H1 (cell line): ENCODE measurements around the gene TP53RK. TPM values are rescaled to one million over a fixed set of nuclear protein-coding genes. Genes with fewer than 3 reads are reported as not detected.

ENCODE experiments used
- CTCF ChIA-PET: fragments of 300-600 bp; sonication (Branson Sonifier 250); formaldehyde crosslinking; loops from one replicate; lab custom pipeline; 2021; ENCODE audit not compliant: partially characterized antibody; lab: Charles Lee
- POLR2A ChIA-PET: fragments of 300-600 bp; sonication (Branson Sonifier 250); formaldehyde crosslinking; loops from one replicate; lab custom pipeline; 2021; ENCODE audit warnings: inconsistent platforms; ENCODE audit not compliant: partially characterized antibody; lab: Charles Lee
- DNase-seq, 2 experiments: peaks; one replicate each; pipeline versions ENCODE4 v3.0.0 to v3.0.0-alpha.2; 2010 to 2022; ENCODE audit warnings: low spot score in 2 of 2, low read depth in 1 of 2, mixed read lengths in 1 of 2
- FAIRE-seq: peaks from 2 replicates; lab custom pipeline; 2011; peaks lifted over from hg19 to GRCh38; lab: Jason Lieb, UNC
- H2AFZ ChIP-seq: 2 replicates; pipeline ENCODE4 v1.8.1; 2012; ENCODE audit warnings: low read length, inconsistent platforms
- H2AK5ac ChIP-seq: 2 replicates; pipeline ENCODE4 v1.6.1; 2013; ENCODE audit warnings: low read depth, low read length
- H2BK120ac ChIP-seq: replicated peaks from 2 replicates; pipeline ENCODE3; 2013; ENCODE audit warnings: low read depth, low read length, inconsistent platforms
- H2BK12ac ChIP-seq: 2 replicates; pipeline ENCODE4 v1.6.1; 2013; ENCODE audit warnings: low read depth, low read length
- H2BK15ac ChIP-seq: 2 replicates; pipeline ENCODE4 v1.6.1; 2013; ENCODE audit warnings: low read length
- H2BK20ac ChIP-seq: 2 replicates; pipeline ENCODE4 v1.6.1; 2013; ENCODE audit warnings: low read length
- H2BK5ac ChIP-seq: 2 replicates; pipeline ENCODE4 v1.6.1; 2013; ENCODE audit warnings: low read depth, low read length
- H3K14ac ChIP-seq: 2 replicates; pipeline ENCODE4 v1.6.1; 2013; ENCODE audit warnings: inconsistent platforms; ENCODE audit not compliant: insufficient read length
- H3K18ac ChIP-seq: 2 replicates; pipeline ENCODE4 v1.6.1; 2013; ENCODE audit warnings: low read length; ENCODE audit errors: extremely low read depth
- H3K23ac ChIP-seq: 2 replicates; pipeline ENCODE4 v1.6.1; 2013; ENCODE audit warnings: inconsistent platforms; ENCODE audit not compliant: insufficient read length
- H3K23me2 ChIP-seq: 2 replicates; pipeline ENCODE4 v1.6.1; 2013; ENCODE audit warnings: low read depth, low read length
- H3K27ac ChIP-seq: 2 replicates; pipeline ENCODE4 v1.6.1; 2011; ENCODE audit warnings: low read depth, low read length, inconsistent platforms
- H3K27me3 ChIP-seq, 4 experiments: replicated peaks in 1 of 4; 1 replicate in 1 of 4; 2 replicates in 3 of 4; pipeline versions ENCODE4 v1.6.1 to v1.8.1; 2011 to 2013; ENCODE audit warnings: low read length in 3 of 4, mild to moderate bottlenecking in 3 of 4, inconsistent platforms in 2 of 4, mixed read lengths in 2 of 4, moderate library complexity in 1 of 4; ENCODE audit not compliant: control insufficient read depth in 3 of 4, insufficient read depth in 3 of 4; ENCODE audit errors: extremely low read depth in 1 of 4
- H3K36me3 ChIP-seq, 4 experiments: 2 replicates each; pipeline versions ENCODE4 v1.6.1 to v1.8.1; 2011 to 2013; ENCODE audit warnings: mild to moderate bottlenecking in 4 of 4, low read length in 3 of 4, moderate library complexity in 2 of 4, control low read depth in 1 of 4, inconsistent platforms in 1 of 4; ENCODE audit not compliant: insufficient read depth in 4 of 4, control insufficient read depth in 2 of 4
- H3K4ac ChIP-seq: replicated peaks from 2 replicates; pipeline ENCODE3; 2013; ENCODE audit warnings: low read length, low read depth, mixed read lengths, inconsistent platforms; ENCODE audit not compliant: insufficient read length
- H3K4me1 ChIP-seq, 4 experiments: replicated peaks in 1 of 4; 1 replicate in 1 of 4; 2 replicates in 3 of 4; pipeline versions ENCODE4 v1.6.1 to v1.8.1; 2011 to 2013; ENCODE audit warnings: low read length in 3 of 4, inconsistent platforms in 2 of 4, mixed read lengths in 1 of 4; ENCODE audit not compliant: insufficient read depth in 4 of 4, control insufficient read depth in 3 of 4
- H3K4me2 ChIP-seq, 2 experiments: 2 replicates each; pipeline versions ENCODE4 v1.6.1 to v1.8.1; 2011 to 2013; ENCODE audit warnings: low read depth in 2 of 2, low read length in 2 of 2, control low read depth in 1 of 2, inconsistent platforms in 1 of 2, mild to moderate bottlenecking in 1 of 2; ENCODE audit not compliant: insufficient read depth in 1 of 2
- H3K4me3 ChIP-seq, 4 experiments: fragments of 200-600, 300-600 bp in 1 of 4; sonication (generic), shearing (Covaris generic), sonication (Bioruptor Twin) in 1 of 4; 2 replicates each; pipeline versions ENCODE4 v1.5.1 to v1.8.1; 2011 to 2016; ENCODE audit warnings: low read length in 4 of 4, low read depth in 3 of 4, control low read depth in 2 of 4, inconsistent platforms in 2 of 4, mild to moderate bottlenecking in 2 of 4, mixed read lengths in 1 of 4, moderate library complexity in 1 of 4; ENCODE audit not compliant: insufficient read depth in 2 of 4; ENCODE audit errors: extremely low read depth in 1 of 4
- H3K56ac ChIP-seq: replicated peaks from 2 replicates; pipeline ENCODE3; 2013; ENCODE audit warnings: low read depth, mild to moderate bottlenecking, mixed read lengths, low read length, inconsistent platforms; ENCODE audit not compliant: insufficient read length
- H3K79me1 ChIP-seq: 2 replicates; pipeline ENCODE4 v1.6.1; 2013; ENCODE audit warnings: low read depth, low read length, control low read depth
- H3K79me2 ChIP-seq, 2 experiments: 2 replicates each; pipeline versions ENCODE4 v1.6.1 to v1.8.1; 2012 to 2013; ENCODE audit warnings: low read length in 2 of 2, mild to moderate bottlenecking in 2 of 2, inconsistent platforms in 1 of 2; ENCODE audit not compliant: insufficient read depth in 2 of 2, control insufficient read depth in 1 of 2
- H3K9ac ChIP-seq, 4 experiments: replicated peaks in 1 of 4; 1 replicate in 1 of 4; 2 replicates in 3 of 4; pipeline versions ENCODE4 v1.6.1 to v1.8.1; 2011 to 2013; ENCODE audit warnings: low read depth in 3 of 4, low read length in 3 of 4, control low read depth in 2 of 4, mild to moderate bottlenecking in 2 of 4, moderate library complexity in 2 of 4, inconsistent platforms in 1 of 4; ENCODE audit errors: extremely low read depth in 1 of 4
- H3K9me3 ChIP-seq, 2 experiments: 2 replicates each; pipeline versions ENCODE4 v1.6.1 to v1.8.1; 2012 to 2013; ENCODE audit warnings: mild to moderate bottlenecking in 2 of 2, moderate library complexity in 2 of 2, control low read depth in 1 of 2, inconsistent platforms in 1 of 2, low read depth in 1 of 2, low read length in 1 of 2, mixed read lengths in 1 of 2; ENCODE audit not compliant: insufficient read depth in 2 of 2
- H4K20me1 ChIP-seq, 2 experiments: replicated peaks in 1 of 2; 2 replicates each; pipeline versions ENCODE3 to v1.8.1; 2011 to 2013; ENCODE audit warnings: inconsistent platforms in 2 of 2, low read length in 2 of 2, mild to moderate bottlenecking in 1 of 2; ENCODE audit not compliant: insufficient read depth in 2 of 2, control insufficient read depth in 1 of 2
- H4K5ac ChIP-seq: 2 replicates; pipeline ENCODE4 v1.6.1; 2013; ENCODE audit warnings: low read length, low read depth, mixed read lengths, inconsistent platforms; ENCODE audit not compliant: insufficient read length
- H4K8ac ChIP-seq: 2 replicates; pipeline ENCODE4 v1.8.0; 2013; ENCODE audit warnings: mild to moderate bottlenecking, moderate library complexity, low read length, inconsistent platforms; ENCODE audit not compliant: insufficient read depth; ENCODE audit errors: extremely low read depth
- H4K91ac ChIP-seq: replicated peaks from 2 replicates; pipeline ENCODE3; 2013; ENCODE audit warnings: low read length, mixed read lengths, inconsistent platforms; ENCODE audit not compliant: insufficient read length
- MAFK ChIP-seq: IDR thresholded peaks from 2 replicates; pipeline ENCODE4 v1.6.1; 2012; ENCODE audit warnings: low read depth, mild to moderate bottlenecking, improper control_type of control experiment, low read length
- SP2 ChIP-seq: IDR thresholded peaks from 2 replicates; pipeline ENCODE4 v1.6.1; 2012; ENCODE audit warnings: mild to moderate bottlenecking, low read length, inconsistent platforms
- SRF ChIP-seq: IDR thresholded peaks from 2 replicates; pipeline ENCODE4 v1.6.1; 2011; ENCODE audit warnings: mild to moderate bottlenecking, low read depth, low read length, moderate library complexity
- WGBS, 2 experiments: shearing (Covaris generic) in 1 of 2; methylation state at CpG; one replicate each; pipeline versions ENCODE4 v1.1.6 to v1.1.7; 2013 to 2015; ENCODE audit warnings: low lambda C conversion rate in 2 of 2, mixed read lengths in 2 of 2, inconsistent platforms in 1 of 2, low coverage in 1 of 2, missing lambda C conversion rate in 1 of 2; ENCODE audit not compliant: insufficient replicate concordance in 2 of 2, insufficient coverage in 1 of 2, insufficient read length in 1 of 2; ENCODE audit errors: extremely low coverage in 1 of 2, missing lambda C conversion rate in 1 of 2; 5-methylcytosine and 5-hydroxymethylcytosine counted together
- polyA plus RNA-seq, 7 experiments: library from polyadenylated mRNA; depleted of rRNA in 3 of 7; stranded (reverse) in 5 of 7; unstranded in 2 of 7; fragments of >200 nt in 5 of 7; fragments of 200-250 nt in 2 of 7; gene quantifications; 1 replicate in 5 of 7; 2 replicates in 1 of 7; 4 replicates in 1 of 7; pipeline versions ENCODE4 v1.2.1 to v1.2.3, GENCODE V29; 2011 to 2013; ENCODE audit warnings: missing spikeins in 2 of 7, mixed read lengths in 2 of 7
- total RNA-seq: library from RNA; stranded (reverse); fragmentation: NEBNext Ultra II Directional; extraction: Animal tissue kit (Norgen Biotek cat#: 25700); gene quantifications from 2 replicates; pipeline ENCODE4 v1.2.1, GENCODE V29; 2021

The TP53RK gene
- total and polyA plus RNA-seq, 2 of the 8 experiments (the other 6 are each of a cell fraction or from before 2014, with no cell fraction given) = 8.5 to 16.3 TPM

DNA sequence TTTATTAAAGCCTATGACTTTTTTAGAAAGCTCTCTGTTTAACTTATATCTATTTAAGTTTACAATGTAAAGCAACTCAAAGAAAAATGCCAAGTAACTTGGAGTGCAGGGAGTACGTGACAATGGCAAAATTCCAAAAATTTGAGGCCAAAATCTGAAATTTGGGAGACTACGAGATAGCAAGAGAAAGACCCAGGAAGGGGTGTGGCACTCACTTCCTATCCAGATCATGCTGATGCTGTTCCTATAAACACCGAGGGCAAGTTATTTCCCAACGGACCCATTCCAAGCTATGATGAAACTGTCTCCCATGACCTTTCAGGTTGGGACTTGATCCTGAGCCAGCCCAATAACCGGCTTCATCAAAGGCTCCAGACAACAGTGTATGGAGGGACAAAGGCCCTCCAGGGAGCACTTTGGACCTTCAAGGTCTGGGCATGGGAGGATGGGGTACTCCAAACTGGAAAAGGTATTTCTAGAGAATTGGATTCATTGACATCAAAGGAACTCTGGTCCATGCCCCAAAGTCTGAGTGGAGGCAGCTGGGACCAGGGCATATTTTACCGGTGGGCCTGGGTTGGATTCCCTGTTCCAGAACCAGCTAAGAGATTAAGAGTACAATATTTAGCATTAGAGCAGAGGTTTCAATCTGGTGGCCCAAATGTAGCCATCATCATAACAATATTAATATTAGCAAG lies 22.3 kb downstream of the TP53RK start:
- Histone ChIP-seq H3K9me3 (peaks cover 6 to 8% of the 10 kb centered on the region in 2 experiments; a peak in 3 of 4 replicates), H3K4ac (no peak overlapping the region), H4K5ac (no peak overlapping the region), H3K27ac (no peak overlapping the region), H3K4me3 (no peak overlapping the region), H3K4me2 (no peak overlapping the region), H4K8ac (no peak overlapping the region), H2BK5ac (no peak overlapping the region), H2BK20ac (no peak overlapping the region), H3K56ac (no peak overlapping the region), H3K36me3 (peaks cover 0 to 4% (median 0%) of the 10 kb centered on the region in 4 experiments; a peak in 1 of 8 replicates), H4K20me1 (peaks cover 0 to 2% of the 10 kb centered on the region in 2 experiments), H2BK12ac (no peak overlapping the region), H2AK5ac (no peak overlapping the region), H3K23me2 (no peaks in the 10 kb centered on the region), H4K91ac (no peak overlapping the region), H3K18ac (no peak overlapping the region), H3K23ac (no peak overlapping the region), H3K79me1 (no peaks in the 10 kb centered on the region), H3K4me1 (no peaks in the 10 kb centered on the region), H3K9ac (no peak overlapping the region), H3K79me2 (no peaks in the 10 kb centered on the region), H3K14ac (no peak overlapping the region), H2AFZ (no peak overlapping the region), H2BK120ac (no peak overlapping the region), H3K27me3 (no peaks in the 10 kb centered on the region), H2BK15ac (no peak overlapping the region)
- TF ChIP-seq SP2 (no peak), MAFK (no peak), SRF (no peak)
- no peak for FAIRE-seq
- DNase-seq = no peak
- POLR2A ChIA-PET = no interaction called here
- whole genome bisulfite sequencing, 2 experiments = 88% methylated on average over 6 of the region's 6 CpGs; no CpG with 5 or more reads in 1 of the 2 experiments
- CTCF ChIA-PET = interaction anchor here (1.0 to 4.4 kb wide), 2 partner anchors 14 to 18 kb away, joined by 3 to 21 read pairs; no protein-coding TSS in a partner anchor
